MCF 10A (cell line): ENCODE data around the gene CHM. TPM values are rescaled to one million over a fixed set of nuclear protein-coding genes. Genes with fewer than 3 reads are reported as not detected.
"Not testable (repeated sequence)": the region's sequence is repeated elsewhere in the genome, so short reads cannot be mapped to it uniquely, and the experiment has no call there.

Experiments used
- BruUV-seq: library from RNA; stranded (reverse); fragments of 400-500 nt; replicated peaks from 2 replicates; lab custom pipeline; 2021; lab: Mats Ljungman, UMichigan
- CTCF ChIA-PET: fragments of 300-600 bp; sonication (Branson Sonifier 250); formaldehyde crosslinking; extraction: SDS; loops from one replicate; lab custom pipeline; 2021; ENCODE audit warnings: antibody characterized with exemption, inconsistent platforms; lab: Yijun Ruan, JAX
- POLR2A ChIA-PET: fragments of 300-600, 350-650 bp; sonication (Branson Sonifier 250); formaldehyde crosslinking; extraction: SDS; loops from one replicate; lab custom pipeline; 2020; ENCODE audit warnings: antibody characterized with exemption, inconsistent platforms; lab: Yijun Ruan, JAX
- DNase-seq: peaks from one replicate; pipeline ENCODE4 v3.0.0-alpha.2; 2018; ENCODE audit not compliant: unreplicated experiment
- H3K27ac Mint-ChIP-seq: one replicate; pipeline ENCODE4 v1.8.0; 2022; ENCODE audit warnings: mild to moderate bottlenecking, low read depth, mixed read lengths; ENCODE audit not compliant: unreplicated experiment
- H3K27me3 Mint-ChIP-seq: one replicate; pipeline ENCODE4 v1.8.0; 2022; ENCODE audit warnings: mixed read lengths; ENCODE audit not compliant: insufficient read depth, unreplicated experiment
- H3K36me3 Mint-ChIP-seq: one replicate; pipeline ENCODE4 v1.8.0; 2022; ENCODE audit warnings: mild to moderate bottlenecking, moderate library complexity, mixed read lengths; ENCODE audit not compliant: insufficient read depth, unreplicated experiment
- H3K4me1 Mint-ChIP-seq: one replicate; pipeline ENCODE4 v1.8.0; 2022; ENCODE audit warnings: mixed read lengths; ENCODE audit not compliant: insufficient read depth, unreplicated experiment
- H3K4me3 Mint-ChIP-seq: one replicate; pipeline ENCODE4 v1.8.0; 2022; ENCODE audit warnings: mild to moderate bottlenecking, moderate library complexity, mixed read lengths; ENCODE audit not compliant: unreplicated experiment
- H3K9me3 Mint-ChIP-seq: one replicate; pipeline ENCODE4 v1.8.0; 2022; ENCODE audit warnings: mixed read lengths; ENCODE audit not compliant: unreplicated experiment
- CTCF ChIP-seq: fragments of 200-600 bp; IDR thresholded peaks from one replicate; pipeline ENCODE4 v1.8.0; 2022; ENCODE audit warnings: antibody characterized with exemption, mild to moderate bottlenecking; ENCODE audit not compliant: unreplicated experiment
- intact Hi-C: fragments of 100-400 bp; cut with micrococcal nuclease; formaldehyde crosslinking; loops from 2 replicates; pipeline ENCODE4 v1.14.1; 2022
- total RNA-seq: library from RNA; stranded (reverse); gene quantifications from 2 replicates; pipeline ENCODE4 v1.2.3, GENCODE V29; 2022

The CHM gene
- total RNA-seq, 1 experiment from 2014 or later: 38.1 TPM

GRCh38 chrX:86016139-86016538 is 31.2 kb downstream of the CHM start:
- Mint-ChIP-seq H3K36me3 (peaks cover 32% of the 10 kb centered on the region), H3K27ac (no peak overlapping the region), H3K4me1 (peaks cover 22% of the 10 kb centered on the region), H3K27me3 (no peaks in the 10 kb centered on the region), H3K4me3 (no peak overlapping the region), H3K9me3 (no peaks in the 10 kb centered on the region)
- intact Hi-C loops: no loop called here
- BruUV-seq: no TSS peak
- no peak for TF ChIP-seq CTCF
- no peak for DNase-seq
- ChIA-PET POLR2A (no interaction called here), CTCF (interaction anchor here (0.6 kb wide), 1 partner anchor 473 kb away, joined by 3 read pairs; no protein-coding TSS in a partner anchor)

- DNase-seq, POLR2A ChIA-PET, intact Hi-C loops, H3K4me3 Mint-ChIP-seq, BruUV-seq, H3K27ac Mint-ChIP-seq, H3K9me3 Mint-ChIP-seq, CTCF ChIA-PET, H3K27me3 Mint-ChIP-seq: not testable (repeated sequence)
- peaks cover 22% of the 10 kb centered on the region for H3K4me1 Mint-ChIP-seq
- H3K36me3 Mint-ChIP-seq: peaks cover 29% of the 10 kb centered on the region
These were observed 32.4 kb downstream of the CHM start for GRCh38 chrX:86014959-86015358.

- ChIA-PET POLR2A (no interaction called here), CTCF (no interaction called here)
- peaks cover 20% of the 10 kb centered on the region for H3K4me1 Mint-ChIP-seq
- H3K27ac Mint-ChIP-seq: no peak overlapping the region
- no peak overlapping the region for H3K4me3 Mint-ChIP-seq
- H3K9me3 Mint-ChIP-seq: no peaks in the 10 kb centered on the region
- H3K27me3 Mint-ChIP-seq: no peaks in the 10 kb centered on the region
- intact Hi-C loops: no loop called here
- no TSS peak for BruUV-seq
- no peak for DNase-seq
- peaks cover 23% of the 10 kb centered on the region for H3K36me3 Mint-ChIP-seq
- TF ChIP-seq CTCF: no peak
These were observed 32.9 kb downstream of the CHM start for GRCh38 chrX:86014421-86014820.

GRCh38 chrX:86013792-86014191 is 33.6 kb downstream of the CHM start:
- ChIA-PET POLR2A (no interaction called here), CTCF (no interaction called here)
- Mint-ChIP-seq H3K36me3 (peaks cover 21% of the 10 kb centered on the region), H3K4me3 (no peak overlapping the region), H3K9me3 (no peaks in the 10 kb centered on the region), H3K4me1 (peaks cover 14% of the 10 kb centered on the region), H3K27ac (no peak overlapping the region), H3K27me3 (no peaks in the 10 kb centered on the region)
- no peak for TF ChIP-seq CTCF
- intact Hi-C loops: no loop called here
- no peak for DNase-seq
- no TSS peak for BruUV-seq

GRCh38 chrX:86012188-86012587 is 35.2 kb downstream of the CHM start:
- peaks cover 10% of the 10 kb centered on the region for H3K4me1 Mint-ChIP-seq
- BruUV-seq: no TSS peak
- no peak for DNase-seq
- no peaks in the 10 kb centered on the region for H3K9me3 Mint-ChIP-seq
- H3K27me3 Mint-ChIP-seq: no peaks in the 10 kb centered on the region
- intact Hi-C loops: no loop called here
- POLR2A ChIA-PET: no interaction called here
- no peak overlapping the region for H3K4me3 Mint-ChIP-seq
- CTCF ChIA-PET: no interaction called here
- no peak overlapping the region for H3K27ac Mint-ChIP-seq
- H3K36me3 Mint-ChIP-seq: peaks cover 16% of the 10 kb centered on the region
- TF ChIP-seq CTCF: no peak

GRCh38 chrX:86009803-86010202 is 37.6 kb downstream of the CHM start:
- H3K9me3 Mint-ChIP-seq, H3K27ac Mint-ChIP-seq, H3K4me3 Mint-ChIP-seq, CTCF ChIA-PET, H3K27me3 Mint-ChIP-seq, intact Hi-C loops, POLR2A ChIA-PET, BruUV-seq, H3K36me3 Mint-ChIP-seq, DNase-seq: not testable (repeated sequence)
- H3K4me1 Mint-ChIP-seq: peaks cover 10% of the 10 kb centered on the region
